Mesenteric fat pad (tissue), 1 donor: ENCODE measurements around the gene NCKAP5. TPM values are rescaled to one million over a fixed set of nuclear protein-coding genes. Genes with fewer than 3 reads are reported as not detected.

Experiments used
- DNase-seq: peaks from one replicate; pipeline ENCODE4 v3.0.0-alpha.2; 2020; ENCODE audit warnings: low spot score
- total RNA-seq: library from RNA; stranded (reverse); fragmentation: NEBNext Ultra II Directional; extraction: Animal tissue kit (Norgen Biotek cat#: 25700); gene quantifications from one replicate; pipeline ENCODE4 v1.2.1, GENCODE V29; 2021
- donor health status: DM: yes; HTN: yes; CAD: no.

The NCKAP5 gene
- total RNA-seq, 1 donor from 2014 or later, result 1.7 TPM

DNA sequence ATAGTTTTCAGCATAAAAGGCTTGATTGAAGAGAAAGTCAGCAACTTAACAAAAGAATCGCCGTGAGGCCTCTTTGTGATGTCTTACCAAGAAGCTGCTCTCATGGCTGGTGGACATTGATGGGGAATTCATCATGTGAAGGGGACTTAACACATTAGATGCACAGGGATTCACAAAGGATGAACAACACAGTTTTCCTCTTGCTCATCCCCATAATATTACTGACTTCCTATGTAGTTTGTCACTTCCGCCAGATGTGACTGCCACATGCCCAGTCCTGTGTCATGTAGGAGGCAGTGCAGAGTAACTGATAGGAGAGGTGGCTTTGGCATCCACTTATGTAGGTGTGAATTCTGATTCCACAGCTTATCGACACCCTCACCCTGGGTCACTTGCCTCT lies 665.6 kb downstream of the NCKAP5 start:
- no peak for DNase-seq

DNA sequence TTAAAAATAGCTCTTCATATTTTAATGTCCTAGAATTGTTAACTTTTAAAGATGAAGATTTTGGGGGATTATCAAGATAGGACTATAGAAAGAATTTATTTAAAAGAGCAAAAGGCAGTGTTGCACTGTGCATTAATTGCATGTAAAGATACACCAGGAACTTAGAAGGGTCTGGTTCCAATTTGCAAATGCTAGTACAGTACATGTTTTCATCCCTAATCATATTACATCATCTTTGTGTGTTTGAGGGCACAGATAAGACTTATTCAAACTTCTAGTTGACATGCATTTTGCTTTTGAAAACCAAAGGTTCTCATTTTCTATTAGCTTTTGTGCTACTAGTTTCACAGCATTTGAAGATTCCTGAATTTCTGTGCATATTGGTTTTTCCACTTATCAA lies 666.6 kb downstream of the NCKAP5 start:
- DNase-seq, result no peak

DNA sequence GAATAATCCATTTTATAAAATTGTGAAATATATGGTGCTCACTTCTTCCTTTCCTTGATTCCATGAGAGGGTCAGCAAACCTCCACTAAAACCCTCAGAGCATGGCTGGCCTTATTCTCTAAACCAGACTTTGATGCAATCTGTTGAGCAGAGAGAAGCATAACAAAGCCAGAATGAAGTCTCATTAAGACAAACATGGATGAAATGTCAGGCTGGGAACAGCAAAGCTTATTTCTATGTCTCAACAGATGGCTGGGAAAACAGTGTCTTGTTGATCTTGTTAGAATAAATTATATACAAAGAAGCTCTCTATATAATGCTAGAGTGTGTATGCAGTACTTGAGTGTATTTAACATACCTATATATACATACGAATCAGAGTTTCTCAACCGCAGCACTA lies 671.2 kb downstream of the NCKAP5 start:
- no peak for DNase-seq

DNA sequence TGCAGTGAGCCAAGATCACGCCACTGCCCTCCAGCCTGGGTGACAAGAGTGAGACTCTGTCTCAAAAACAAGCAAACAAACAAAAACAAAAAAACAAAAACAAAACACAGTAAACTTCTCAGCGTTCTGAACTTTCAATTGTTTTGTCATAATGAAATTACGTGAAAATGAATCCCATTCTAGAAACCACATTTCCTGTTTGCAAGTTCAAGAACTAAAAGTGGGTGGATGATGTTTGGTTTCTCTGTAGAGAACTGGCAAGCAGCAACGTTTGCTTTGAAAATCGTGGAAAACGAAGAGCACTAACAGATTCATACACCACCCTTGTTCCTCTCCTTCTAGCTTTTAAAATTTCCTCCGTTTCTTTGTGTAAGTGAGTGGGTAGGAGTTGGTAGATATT lies 672.2 kb downstream of the NCKAP5 start:
- no peak for DNase-seq

DNA sequence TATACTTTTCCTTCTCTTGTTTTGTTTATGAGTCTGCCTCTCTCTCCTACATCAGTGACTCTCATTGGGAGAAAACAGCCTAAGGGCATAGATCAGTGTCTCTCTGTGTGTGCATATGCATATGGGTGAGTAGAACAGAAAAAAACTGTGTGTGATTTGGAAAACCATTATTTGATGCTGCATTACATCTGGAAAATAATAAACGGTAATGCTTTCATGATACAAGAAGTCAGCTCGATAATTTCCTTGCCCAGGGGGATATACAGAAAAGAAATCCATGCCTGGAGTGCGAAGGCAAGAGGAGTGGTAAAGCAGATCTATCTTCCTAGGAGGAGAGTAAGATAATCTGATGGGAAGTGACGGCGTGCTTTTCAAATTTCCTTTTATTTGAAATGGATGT lies 676.8 kb downstream of the NCKAP5 start:
- DNase-seq, result no peak

DNA sequence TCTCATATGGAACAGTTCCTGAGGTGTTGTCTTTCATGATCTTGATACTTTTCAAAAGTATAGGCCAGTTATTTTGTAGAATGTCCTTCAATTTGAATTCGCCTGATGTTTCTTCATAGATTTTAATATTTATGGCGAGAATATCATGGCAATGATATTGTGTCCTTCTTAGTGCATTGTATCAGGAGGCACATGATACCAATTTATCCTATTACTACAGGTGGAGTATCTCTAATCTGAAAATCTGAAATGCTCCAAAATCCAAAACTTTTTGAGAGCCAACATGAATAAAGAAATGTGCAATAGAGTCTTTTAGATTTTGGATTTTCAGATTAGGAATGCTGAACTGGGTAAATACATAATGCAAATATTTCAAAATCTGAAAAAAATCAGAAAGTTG lies 681.7 kb downstream of the NCKAP5 start:
- no peak for DNase-seq

DNA sequence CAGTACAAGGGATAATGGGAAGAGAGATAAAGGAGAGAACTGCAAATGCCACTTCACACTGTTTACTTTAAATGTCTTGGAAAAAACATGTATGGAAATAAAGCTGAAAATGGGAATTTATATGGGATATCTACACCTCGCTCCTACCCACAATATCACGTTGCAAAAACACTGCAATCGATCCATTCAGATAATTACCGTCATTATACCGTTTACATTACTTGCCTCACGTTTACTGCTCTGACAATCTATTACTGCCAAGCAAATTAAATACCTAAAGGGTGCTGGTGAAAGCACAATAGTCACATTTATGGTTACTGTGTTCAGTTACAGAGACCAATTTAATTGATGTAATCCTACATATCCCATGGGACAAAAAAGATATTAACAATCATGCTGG lies 683.6 kb downstream of the NCKAP5 start:
- DNase-seq, result no peak

DNA sequence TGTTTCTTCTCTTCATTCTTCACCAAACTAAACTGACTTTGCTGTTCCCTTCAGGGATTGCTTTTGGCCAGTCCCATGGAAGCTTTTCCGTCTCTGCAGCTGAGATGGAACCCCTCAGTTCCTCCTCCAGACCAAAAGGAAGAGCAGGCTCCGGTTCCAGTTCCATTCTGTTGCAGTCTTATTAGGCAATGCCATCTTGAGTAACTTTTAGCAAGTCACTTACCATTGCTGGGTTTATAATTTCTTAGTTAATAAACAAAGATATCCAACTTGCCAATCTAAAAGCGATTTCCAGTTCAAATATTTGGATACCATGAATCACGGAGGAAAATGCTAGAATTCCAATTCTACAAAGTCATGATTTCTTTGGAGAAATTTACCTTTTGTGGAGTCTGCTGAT lies 684.0 kb downstream of the NCKAP5 start:
- no peak for DNase-seq

DNA sequence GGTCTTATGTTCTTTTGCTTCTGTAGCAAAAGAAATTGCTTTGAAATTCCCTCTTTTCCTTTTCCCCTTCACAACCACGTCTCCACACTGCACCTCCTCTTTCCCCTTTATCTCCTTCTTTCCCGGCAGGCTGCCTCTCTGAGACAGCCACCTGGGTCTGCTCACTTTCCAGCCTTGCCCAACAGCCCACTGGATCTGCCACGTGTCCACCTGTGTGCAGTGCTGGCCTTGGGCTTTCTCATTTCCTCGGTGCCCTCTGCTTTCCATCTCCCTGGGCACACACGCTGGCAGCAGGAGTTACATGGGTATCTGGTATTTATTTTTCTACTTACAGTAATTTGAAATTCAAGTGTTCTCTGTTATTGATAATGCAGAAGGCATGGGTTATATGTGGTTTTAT lies 684.8 kb downstream of the NCKAP5 start:
- no peak for DNase-seq

DNA sequence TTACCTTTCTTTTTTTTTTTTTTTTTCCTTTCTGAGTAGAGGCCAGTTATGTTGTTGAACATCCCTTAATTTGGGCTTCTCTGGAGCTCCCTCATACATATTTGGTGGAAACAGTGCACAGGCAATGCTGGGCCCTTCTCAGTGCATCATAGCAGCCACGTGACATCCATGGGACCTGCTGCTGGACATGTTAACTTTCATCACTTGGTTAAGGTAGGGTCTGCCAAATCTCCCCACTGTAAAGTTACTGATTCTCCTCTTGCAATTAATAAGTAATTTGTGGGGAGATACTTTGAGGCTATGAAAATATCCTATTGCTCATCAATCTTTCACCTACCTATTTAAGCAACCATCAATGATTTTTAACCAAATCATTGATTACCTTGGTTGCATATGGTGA lies 686.7 kb downstream of the NCKAP5 start:
- no peak for DNase-seq

DNA sequence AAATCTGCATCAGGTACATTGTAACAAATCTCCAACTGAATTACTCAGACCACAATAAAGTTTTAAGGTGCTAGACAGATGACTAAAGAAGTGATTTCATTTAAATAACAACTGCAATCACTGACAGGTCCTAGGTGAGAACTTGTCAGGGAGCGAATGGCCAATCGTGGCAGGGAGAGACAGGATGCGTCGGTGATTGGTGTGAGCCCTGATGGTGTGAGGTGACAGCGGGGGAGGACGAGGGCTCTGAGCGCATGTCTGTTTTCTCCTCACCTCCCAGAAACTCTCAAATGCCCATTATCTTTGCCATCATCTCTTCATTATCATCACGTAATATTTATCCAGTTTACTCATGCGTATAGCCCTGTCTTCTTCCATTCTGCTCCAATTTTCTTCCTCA lies 690.3 kb downstream of the NCKAP5 start:
- no peak for DNase-seq

DNA sequence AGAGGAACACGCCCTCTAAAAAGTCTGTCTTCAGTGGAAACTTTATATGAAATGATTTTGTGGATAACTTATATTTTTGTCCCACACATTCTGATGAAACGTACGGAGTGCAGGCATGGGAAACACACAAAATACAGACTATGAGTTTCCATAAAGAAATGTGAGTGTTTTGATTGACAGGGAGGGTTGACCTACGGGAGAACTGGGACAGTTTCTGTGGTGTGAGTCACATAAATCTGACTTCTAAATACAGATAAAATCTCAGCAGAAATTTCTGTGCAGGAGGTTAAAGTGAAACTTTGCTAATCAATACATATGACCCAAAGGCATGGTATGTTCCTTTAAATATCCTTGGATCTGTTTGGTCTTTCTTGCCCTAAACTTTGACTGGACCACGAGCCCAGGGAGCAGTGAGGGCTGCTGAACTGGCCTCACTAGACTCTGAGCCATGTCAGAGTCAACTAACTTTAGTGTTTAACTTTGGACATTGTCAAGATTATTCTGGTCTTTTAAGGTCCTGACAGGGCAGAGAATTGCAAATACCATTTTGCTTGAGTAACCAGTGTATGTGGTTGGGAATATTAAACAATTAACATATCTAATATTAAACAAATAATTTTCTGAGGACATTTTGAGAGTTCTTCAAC lies 691.4 kb downstream of the NCKAP5 start:
- DNase-seq, result no peak

DNA sequence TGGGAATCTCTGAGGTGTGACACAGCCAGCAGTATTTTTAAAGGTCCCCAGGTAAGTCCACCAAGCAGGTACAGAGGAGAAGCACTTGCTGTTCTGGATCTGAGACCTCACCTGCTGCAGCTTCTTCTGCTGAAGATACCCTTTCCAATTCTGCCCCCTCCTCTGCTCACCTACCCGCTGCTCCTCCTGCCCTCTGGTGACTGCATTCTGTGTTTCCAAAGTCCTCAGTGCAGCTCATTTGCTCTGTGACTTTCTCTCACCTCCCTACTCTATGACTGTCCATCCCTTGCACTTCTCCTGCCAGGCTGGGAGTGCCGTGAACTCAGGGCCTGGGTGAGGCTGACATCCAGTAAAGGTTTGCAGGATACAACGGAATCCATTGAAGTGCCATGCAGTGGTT lies 693.1 kb downstream of the NCKAP5 start:
- DNase-seq, result no peak

DNA sequence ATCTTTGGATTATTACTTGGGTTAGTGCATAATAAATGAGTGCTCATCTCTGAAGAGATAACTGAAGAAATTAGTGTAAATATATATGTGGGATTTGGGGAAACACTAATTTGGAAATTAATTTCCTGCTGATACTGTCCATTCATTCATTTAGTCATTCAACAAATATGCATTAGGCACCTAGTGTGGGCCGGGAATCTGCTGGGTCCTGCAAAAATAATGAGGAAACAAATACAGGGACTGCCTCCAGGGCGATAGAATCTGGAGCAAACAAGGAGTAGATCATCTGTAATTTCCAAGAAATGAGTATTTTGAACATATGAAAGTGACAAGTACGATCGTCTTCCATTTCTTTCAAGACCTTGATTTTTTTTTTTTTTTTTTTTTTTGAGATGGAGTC lies 694.5 kb downstream of the NCKAP5 start:
- no peak for DNase-seq

DNA sequence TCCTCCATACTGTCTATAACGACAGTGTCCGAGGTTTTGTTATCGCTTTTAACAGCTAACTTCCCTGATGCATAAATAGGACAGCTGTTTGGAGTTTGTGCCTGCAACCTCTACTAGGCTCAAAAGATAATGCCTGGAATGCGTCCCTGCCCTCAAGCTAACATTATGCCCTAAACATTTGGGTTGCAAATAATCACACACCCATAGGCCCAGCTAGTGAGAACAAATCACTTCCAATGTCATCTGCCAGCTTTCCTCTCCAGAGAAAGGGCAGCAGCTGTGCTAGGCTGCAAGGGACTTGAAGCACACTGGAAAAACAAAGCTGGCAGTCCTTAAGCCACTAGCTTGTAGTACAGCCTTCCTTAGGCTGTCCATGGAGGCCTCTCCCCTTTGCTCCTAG lies 696.4 kb downstream of the NCKAP5 start:
- no peak for DNase-seq

DNA sequence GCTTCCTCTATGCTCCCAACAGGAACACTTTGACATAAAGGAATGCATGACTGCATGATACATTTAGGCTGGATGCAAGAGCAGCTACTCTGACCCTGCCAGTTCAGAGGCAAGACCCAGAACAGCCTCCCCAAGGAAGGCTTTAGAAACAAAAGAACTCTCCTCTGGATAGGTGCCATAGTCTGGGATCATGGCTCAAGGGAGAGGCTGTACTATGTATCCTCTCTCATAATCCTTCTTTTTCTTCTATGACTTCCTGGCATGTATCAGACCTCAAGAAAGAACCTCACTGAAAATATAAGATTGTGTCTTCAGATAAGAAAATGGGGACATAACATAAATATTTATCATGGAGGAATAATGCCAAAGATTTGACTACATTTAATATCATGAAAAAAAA lies 704.3 kb downstream of the NCKAP5 start:
- DNase-seq, result no peak

DNA sequence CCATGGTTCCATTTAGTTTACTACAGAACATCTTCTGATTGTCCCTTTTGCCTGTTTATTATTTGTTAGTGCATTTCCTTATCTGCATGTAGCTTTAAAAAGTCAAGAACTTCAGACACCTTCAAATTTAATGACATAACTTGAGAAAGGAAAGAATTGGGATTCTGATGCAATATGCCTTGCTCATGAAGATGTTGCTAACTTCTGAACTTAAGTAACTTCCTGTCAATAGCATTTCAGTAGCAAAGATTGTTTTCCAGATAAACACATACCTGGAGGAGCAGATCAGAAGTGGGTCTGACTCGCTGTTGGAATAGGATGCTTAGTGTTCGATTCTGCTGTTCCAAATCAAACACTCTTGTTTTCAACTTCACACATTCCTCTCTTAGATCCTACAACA lies 708.0 kb downstream of the NCKAP5 start:
- DNase-seq, result no peak

DNA sequence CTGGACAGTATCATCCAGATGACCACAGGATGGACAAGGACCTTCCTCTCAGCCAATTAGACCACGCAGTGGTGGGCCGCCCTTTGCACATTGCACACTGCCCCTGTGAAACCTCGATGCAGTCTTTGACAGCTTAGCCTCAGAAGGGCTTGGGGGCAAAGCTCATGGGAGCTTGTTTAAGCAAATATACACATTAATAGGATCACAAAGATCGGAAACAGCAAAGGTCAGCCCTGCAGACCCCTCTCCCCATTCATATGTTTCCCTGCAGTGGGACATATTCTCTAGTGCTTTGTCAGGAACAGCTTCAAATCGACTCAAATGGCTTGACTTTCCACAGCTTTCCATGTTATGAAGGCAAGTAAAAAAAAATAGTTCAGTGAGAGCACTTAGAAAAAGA lies 708.7 kb downstream of the NCKAP5 start:
- DNase-seq, result no peak

DNA sequence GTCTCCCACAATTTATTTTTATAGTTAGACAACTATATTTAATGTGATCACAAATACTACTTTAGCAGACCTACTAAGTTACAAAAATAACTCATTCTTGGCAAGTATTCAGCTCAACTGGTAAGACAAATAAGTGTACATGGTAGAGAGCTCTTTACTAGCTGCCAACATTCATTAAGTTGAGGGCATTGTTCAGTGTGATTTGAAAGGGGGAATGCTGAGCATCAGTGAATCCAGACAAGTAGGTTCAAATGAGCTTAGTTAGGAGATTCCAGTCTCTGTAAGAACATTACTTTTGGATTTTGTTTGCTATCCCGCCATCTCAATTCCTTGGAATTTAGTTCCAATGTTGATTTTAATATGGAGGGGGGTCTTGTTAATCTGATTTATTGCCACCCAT lies 710.9 kb downstream of the NCKAP5 start:
- DNase-seq, result no peak

DNA sequence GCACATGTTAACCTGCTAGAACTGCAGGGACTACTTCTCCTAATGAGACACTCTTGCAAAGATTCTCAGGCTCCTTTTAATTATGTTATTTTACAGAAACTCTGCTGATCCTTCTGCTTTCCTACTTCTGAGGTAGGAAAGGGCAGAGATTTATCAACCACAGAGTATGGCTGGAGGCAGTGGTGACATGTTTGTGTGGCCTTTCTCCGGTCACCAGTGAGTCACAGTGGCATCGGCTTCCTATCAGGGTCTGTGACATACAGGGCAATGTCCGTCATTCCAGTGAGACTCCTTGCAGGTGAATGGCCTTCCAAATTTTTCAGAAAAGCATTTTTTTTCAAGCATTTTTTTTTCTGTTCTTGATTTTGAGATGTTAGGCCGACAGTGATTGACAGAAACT lies 717.6 kb downstream of the NCKAP5 start:
- DNase-seq, result no peak

DNA sequence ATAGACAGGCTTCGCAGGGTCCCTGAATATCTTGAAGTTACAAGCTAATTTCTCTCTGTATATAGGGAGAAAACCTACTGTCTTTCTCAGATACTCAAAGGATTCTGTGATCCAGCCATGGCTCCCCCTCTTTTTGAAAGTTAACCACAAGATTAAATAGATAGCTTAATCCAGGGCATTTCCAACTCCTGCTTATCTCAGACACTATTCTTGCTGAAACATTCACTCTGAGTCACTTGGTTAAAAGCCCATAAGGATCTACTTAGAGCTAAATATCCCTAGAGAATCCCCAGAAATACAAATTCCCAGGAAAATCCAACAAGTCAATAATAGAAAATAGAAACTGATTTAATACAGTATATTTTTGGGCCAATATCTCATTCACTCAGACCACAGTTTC lies 719.1 kb downstream of the NCKAP5 start:
- no peak for DNase-seq

DNA sequence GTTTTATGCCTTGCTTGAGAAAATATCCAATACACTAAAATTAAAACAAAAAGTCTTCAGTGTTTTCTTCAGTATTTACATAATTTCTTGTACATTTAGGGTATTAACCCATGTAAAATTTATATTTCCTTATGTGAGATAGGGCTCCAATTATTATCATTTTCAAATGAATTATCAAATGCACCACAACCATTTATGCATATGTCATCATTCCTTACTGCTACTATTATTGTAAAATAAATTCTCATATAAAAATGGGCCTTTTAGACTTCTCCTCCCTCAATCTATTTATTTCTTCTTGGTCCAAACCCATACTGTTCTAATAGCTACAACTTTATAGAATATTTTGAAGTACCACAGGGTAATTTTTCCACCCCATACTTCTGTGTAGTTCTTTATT lies 722.9 kb downstream of the NCKAP5 start:
- no peak for DNase-seq

DNA sequence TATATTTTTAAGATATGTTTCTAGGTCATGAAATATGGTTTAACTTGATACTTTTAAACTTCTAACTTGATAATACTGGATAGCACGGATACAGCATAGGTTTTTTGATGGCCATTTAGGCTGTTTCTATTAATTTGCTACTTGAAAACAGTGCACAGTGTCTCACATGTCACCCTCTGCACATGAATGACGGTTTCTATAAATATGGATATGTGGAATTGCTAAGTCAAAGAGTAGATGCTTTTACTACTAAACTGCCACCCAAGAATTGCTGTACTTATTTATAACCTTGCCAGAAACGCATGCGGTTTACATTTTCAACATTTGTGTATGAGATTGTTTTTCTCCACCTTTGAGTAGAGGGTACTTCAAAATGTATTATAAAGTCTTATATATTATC lies 723.7 kb downstream of the NCKAP5 start:
- no peak for DNase-seq

DNA sequence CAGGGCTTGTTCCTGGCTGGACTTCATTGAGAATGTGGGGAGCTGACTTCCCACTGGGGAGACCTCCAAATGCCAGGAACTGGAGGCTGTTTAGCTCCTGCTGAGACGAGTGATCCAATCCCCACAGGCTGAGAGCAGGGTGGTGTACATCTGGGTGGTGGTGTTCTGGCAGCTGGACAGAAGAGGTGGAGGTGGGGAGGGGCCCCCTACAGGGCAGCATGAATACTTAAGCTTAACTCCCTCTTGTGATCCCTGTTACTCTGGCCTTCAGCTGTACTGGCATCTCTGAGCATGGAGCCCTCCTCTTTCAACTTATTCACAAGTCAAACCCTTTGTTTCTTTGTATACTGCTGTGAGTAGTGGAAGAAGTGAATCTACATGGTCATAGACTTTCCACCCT lies 730.5 kb downstream of the NCKAP5 start:
- no peak for DNase-seq
